Lower leg skin (tissue), 3 donors: Measurements from ENCODE around the gene VSTM2L.

Experiments
- CTCF ChIP-seq, 3 donors: fragments of 450-650 bp; IDR thresholded peaks; one replicate each; pipeline ENCODE4 v1.5.1; 2016; ENCODE audit warnings: antibody characterized with exemption in 3 of 3, mild to moderate bottlenecking in 3 of 3, moderate library complexity in 2 of 3
- POLR2A ChIP-seq, 2 donors: fragments of 450-650 bp; IDR thresholded peaks; one replicate each; pipeline ENCODE4 v1.6.1; 2016 to 2017; ENCODE audit warnings: antibody characterized with exemption in 2 of 2, mild to moderate bottlenecking in 1 of 2, moderate library complexity in 1 of 2

GRCh38 chr20:37868851-37869333 is 34.0 kb upstream of the VSTM2L start:
- TF ChIP-seq CTCF (IDR thresholded peaks at IDR 0.05) (no peak), POLR2A (IDR thresholded peaks at IDR 0.05) (no peak)
